K562 (cell line): ENCODE measurements around the gene JUND. TPM values are rescaled to one million over a fixed set of nuclear protein-coding genes. Genes with fewer than 3 reads are reported as not detected.
A peak's percentile ranks its signal among the peaks of the same experiment; 100 is the strongest.

ENCODE experiments used
- ATF2 ChIP-seq: sonication (generic); formaldehyde crosslinking; IDR thresholded peaks from 2 replicates; pipeline ENCODE4 v1.8.1; 2022; ENCODE audit warnings: missing genetic modification reagents
- CBX5 ChIP-seq: IDR thresholded peaks from 2 replicates; pipeline ENCODE4 v1.6.1; 2014; ENCODE audit warnings: low read depth, borderline replicate concordance
- COPS2 ChIP-seq: fragments of 450-650 bp; conservative IDR thresholded peaks from 2 replicates; pipeline ENCODE4 v1.6.1; 2016; ENCODE audit warnings: mild to moderate bottlenecking, moderate library complexity
- ERF ChIP-seq: fragments of 450-650 bp; formaldehyde crosslinking; IDR thresholded peaks from 2 replicates; pipeline ENCODE4 v1.4.0; 2020; ENCODE audit warnings: mild to moderate bottlenecking, mixed read lengths
- FOXO4 ChIP-seq: fragments of 450-650 bp; formaldehyde crosslinking; IDR thresholded peaks from 2 replicates; pipeline ENCODE4 v1.4.0; 2020; ENCODE audit warnings: mild to moderate bottlenecking, moderate library complexity
- GATAD2B ChIP-seq: fragments of 450-650 bp; IDR thresholded peaks from 2 replicates; pipeline ENCODE4 v1.6.1; 2017; ENCODE audit warnings: mild to moderate bottlenecking, borderline replicate concordance
- GTF2B ChIP-seq: IDR thresholded peaks from 2 replicates; pipeline ENCODE4 v1.6.1; 2011; ENCODE audit not compliant: insufficient read length; ENCODE audit errors: extremely low read depth
- IRF9 ChIP-seq: fragments of 450-650 bp; IDR thresholded peaks from 2 replicates; pipeline ENCODE4 v1.6.1; 2016; ENCODE audit warnings: missing biosample characterization, missing genetic modification characterization
- MAX ChIP-seq: sonication (generic); formaldehyde crosslinking; IDR thresholded peaks from 2 replicates; pipeline ENCODE4 v1.9.0; 2022; ENCODE audit warnings: mild to moderate bottlenecking, missing genetic modification reagents
- MCM2 ChIP-seq: fragments of 450-650 bp; IDR thresholded peaks from 2 replicates; pipeline ENCODE4 v1.6.1; 2017; ENCODE audit warnings: low read depth, mild to moderate bottlenecking
- MTA3 ChIP-seq: fragments of 450-650 bp; formaldehyde crosslinking; IDR thresholded peaks from 2 replicates; pipeline ENCODE4 v1.6.1; 2017; ENCODE audit warnings: mild to moderate bottlenecking, borderline replicate concordance
- NCOA1 ChIP-seq: fragments of 450-650 bp; IDR thresholded peaks from 2 replicates; pipeline ENCODE4 v1.6.1; 2016; ENCODE audit warnings: low read depth
- NR3C1 ChIP-seq: sonication (generic); formaldehyde crosslinking; IDR thresholded peaks from 2 replicates; pipeline ENCODE4 v1.8.1; 2022; ENCODE audit warnings: missing genetic modification reagents
- RBM39 ChIP-seq: fragments of 200-400 bp; formaldehyde crosslinking; optimal IDR thresholded peaks from 2 replicates; pipeline ENCODE3; 2018; ENCODE audit warnings: low read depth, low read length
- RFX1 ChIP-seq: fragments of 450-650 bp; IDR thresholded peaks from 2 replicates; pipeline ENCODE4 v1.6.1; 2016; ENCODE audit warnings: mild to moderate bottlenecking, moderate library complexity
- SAP30 ChIP-seq: fragments of 200-600 bp; sonication (generic); IDR thresholded peaks from 2 replicates; pipeline ENCODE4 v1.6.1; 2012; ENCODE audit warnings: borderline replicate concordance, low read depth, mild to moderate bottlenecking, moderate library complexity, low read length, control low read depth, inconsistent platforms; ENCODE audit not compliant: insufficient read depth, poor library complexity, severe bottlenecking
- SRSF7 ChIP-seq: fragments of 200-400 bp; formaldehyde crosslinking; optimal IDR thresholded peaks from 2 replicates; pipeline ENCODE3; 2017; ENCODE audit warnings: mild to moderate bottlenecking, low read depth, low read length
- THAP7 ChIP-seq: fragments of 250-450 bp; sonication (Bioruptor Pico); IDR thresholded peaks from 2 replicates; pipeline ENCODE4 v1.5.0; 2021
- WHSC1 ChIP-seq: IDR thresholded peaks from one replicate; pipeline ENCODE4 v1.6.1; 2012; ENCODE audit warnings: low read length, control low read depth, inconsistent platforms
- XRCC4 ChIP-seq: IDR thresholded peaks from one replicate; pipeline ENCODE4 v1.6.1; 2011; ENCODE audit not compliant: insufficient read depth, insufficient read length; ENCODE audit errors: extremely low read depth
- XRCC5 ChIP-seq: fragments of 200-400 bp; formaldehyde crosslinking; IDR thresholded peaks from 2 replicates; pipeline ENCODE4 v1.6.1; 2017; ENCODE audit warnings: low read depth, mild to moderate bottlenecking, low read length
- YY1 ChIP-seq, 3 experiments: IDR thresholded peaks; 2 replicates each; pipeline ENCODE4 v1.6.1; 2011; ENCODE audit warnings: low read length in 2 of 3, mild to moderate bottlenecking in 2 of 3, moderate library complexity in 2 of 3, borderline replicate concordance in 1 of 3, control low read depth in 1 of 3, low read depth in 1 of 3; ENCODE audit not compliant: insufficient read depth in 3 of 3, insufficient replicate concordance in 2 of 3, control insufficient read depth in 1 of 3, insufficient read length in 1 of 3; ENCODE audit errors: extremely low read depth in 1 of 3
- ZKSCAN8 ChIP-seq: fragments of 200-800 bp; sonication (Bioruptor generic); IDR thresholded peaks from 2 replicates; pipeline ENCODE4 v1.6.1; 2016; ENCODE audit warnings: missing genetic modification characterization, missing compliant biosample characterization
- ZNF23 ChIP-seq: fragments of 250-450 bp; sonication (Bioruptor Pico); IDR thresholded peaks from 2 replicates; pipeline ENCODE4 v1.4.0; 2020; ENCODE audit warnings: mild to moderate bottlenecking
- polyA plus RNA-seq, 8 experiments: library from polyadenylated mRNA; depleted of rRNA in 4 of 8; stranded (reverse) in 5 of 8; unstranded in 3 of 8; fragments of >200 nt; fragmentation: Nextera tagmentation in 2 of 8; fragmentation: Illumina TruSeq in 1 of 8; extraction: Ambion mirVana in 2 of 8; extraction: Trizol in 1 of 8; gene quantifications; 2 replicates each; pipeline versions ENCODE4 v1.2.1 to v1.2.3, GENCODE V29; 2011 to 2014; ENCODE audit warnings: inconsistent platforms in 1 of 8, missing spikeins in 1 of 8
- total RNA-seq, 7 experiments: library from RNA; depleted of rRNA in 6 of 7; stranded (reverse); fragments of >200 nt in 6 of 7; fragmentation: Illumina TruSeq in 2 of 7; extraction: Trizol in 2 of 7; gene quantifications; 2 replicates each; pipeline versions ENCODE4 v1.2.1 to v1.2.3, GENCODE V29; 2011 to 2021; ENCODE audit warnings: low replicate concordance in 1 of 7

The JUND gene
- total and polyA plus RNA-seq, 9 of the 15 experiments (the other 6 are each of a cell fraction or from before 2014, with no cell fraction given) = 6.4 to 286 (median 42.3) TPM

- TF ChIP-seq YY1 (IDR thresholded peaks at IDR 0.05; ENCODE audit: borderline replicate concordance in 1 of 3, control insufficient read depth in 1 of 3, extremely low read depth in 1 of 3, insufficient read depth in 3 of 3, insufficient read length in 1 of 3, insufficient replicate concordance in 2 of 3, low read depth in 1 of 3, low read length in 2 of 3) (no peak), ATF2 (CRISPR knock-in tag) (no peak), COPS2 (no peak), WHSC1 (no peak), ZKSCAN8 (CRISPR knock-in tag) (no peak), ERF (CRISPR knock-in tag) (0 out of 2 replicates have a peak, but pooled peaks have one; percentile 12), IRF9 (tag) (no peak), XRCC5 (no peak), GTF2B (no peak), THAP7 (no peak), SAP30 (peak; percentile 21), MTA3 (no peak), XRCC4 (no peak), MAX (CRISPR knock-in tag) (no peak), GATAD2B (no peak), ZNF23 (CRISPR knock-in tag) (no peak), CBX5 (no peak), FOXO4 (CRISPR knock-in tag) (no peak), SRSF7 (no peak), RFX1 (no peak), MCM2 (no peak), NR3C1 (no peak), RBM39 (no peak), NCOA1 (no peak)
These were observed 40.9 kb upstream of the JUND start (continued) for GRCh38 chr19:18322318-18322758.
